Measurements from ENCODE around the gene CTAG1B.
"Not testable (repeated sequence)": the region's sequence is repeated elsewhere in the genome, so short reads cannot be mapped to it uniquely, and the experiment has no call there.

Gene CTAG1B

GRCh38 chrX:154619182-154619581 is at the start of gene CTAG1B:
CTAG1B (minus strand) TSS chrX:154619282; CDS start chrX:154619218, 64 bp downstream.
- not testable (repeated sequence) for TF ChIP-seq GATA3, GATA2 (IDR thresholded peaks at IDR 0.05; ENCODE audit: low read depth, low read length)

- TF ChIP-seq GATA2 (IDR thresholded peaks at IDR 0.05; ENCODE audit: low read depth, low read length), result no peak
- no peak for TF ChIP-seq GATA3 (IDR thresholded peaks at IDR 0.05; ENCODE audit: low read depth, low read length)
These were observed 42.8 kb upstream of the CTAG1B start for GRCh38 chrX:154661899-154662298.

- TF ChIP-seq GATA3 (IDR thresholded peaks at IDR 0.05; ENCODE audit: low read depth, low read length) (no peak), GATA2 (IDR thresholded peaks at IDR 0.05; ENCODE audit: low read depth, low read length) (no peak)
These were observed 42.1 kb upstream of the CTAG1B start for GRCh38 chrX:154661170-154661569.

GRCh38 chrX:154660541-154660940 is 41.5 kb upstream of the CTAG1B start:
- TF ChIP-seq GATA3 (IDR thresholded peaks at IDR 0.05; ENCODE audit: low read depth, low read length) (no peak), GATA2 (IDR thresholded peaks at IDR 0.05; ENCODE audit: low read depth, low read length) (no peak)

- TF ChIP-seq GATA2 (IDR thresholded peaks at IDR 0.05; ENCODE audit: low read depth, low read length) (no peak), GATA3 (IDR thresholded peaks at IDR 0.05; ENCODE audit: low read depth, low read length) (no peak)
These were observed 39.9 kb upstream of the CTAG1B start for GRCh38 chrX:154658957-154659356.

GRCh38 chrX:154658187-154658586 is 39.1 kb upstream of the CTAG1B start:
- TF ChIP-seq GATA2 (IDR thresholded peaks at IDR 0.05; ENCODE audit: low read depth, low read length) (no peak), GATA3 (IDR thresholded peaks at IDR 0.05; ENCODE audit: low read depth, low read length) (no peak)

- TF ChIP-seq GATA2 (IDR thresholded peaks at IDR 0.05; ENCODE audit: low read depth, low read length) (no peak), GATA3 (IDR thresholded peaks at IDR 0.05; ENCODE audit: low read depth, low read length) (no peak)
These were observed 38.2 kb upstream of the CTAG1B start for GRCh38 chrX:154657226-154657805.

- no peak for TF ChIP-seq GATA2 (IDR thresholded peaks at IDR 0.05; ENCODE audit: low read depth, low read length)
These were observed 36.7 kb upstream of the CTAG1B start for GRCh38 chrX:154655786-154656185.

GRCh38 chrX:154655346-154655745 is 36.3 kb upstream of the CTAG1B start:
- TF ChIP-seq GATA3 (IDR thresholded peaks at IDR 0.05; ENCODE audit: low read depth, low read length), result no peak
- TF ChIP-seq GATA2 (IDR thresholded peaks at IDR 0.05; ENCODE audit: low read depth, low read length), result no peak

GRCh38 chrX:154654925-154655324 is 35.8 kb upstream of the CTAG1B start:
- TF ChIP-seq GATA3 (IDR thresholded peaks at IDR 0.05; ENCODE audit: low read depth, low read length) (no peak), GATA2 (IDR thresholded peaks at IDR 0.05; ENCODE audit: low read depth, low read length) (no peak)

GRCh38 chrX:154654372-154654771 is 35.3 kb upstream of the CTAG1B start:
- TF ChIP-seq GATA3 (IDR thresholded peaks at IDR 0.05; ENCODE audit: low read depth, low read length) (no peak), GATA2 (IDR thresholded peaks at IDR 0.05; ENCODE audit: low read depth, low read length) (no peak)

- TF ChIP-seq GATA2, GATA3 (IDR thresholded peaks at IDR 0.05; ENCODE audit: low read depth, low read length): not testable (repeated sequence)
These were observed 34.3 kb upstream of the CTAG1B start, which contains the start of gene CTAG2 for GRCh38 chrX:154653413-154653812. CTAG2 (minus strand) TSS chrX:154653579; CDS start chrX:154653515, 64 bp downstream.

- TF ChIP-seq GATA2 (IDR thresholded peaks at IDR 0.05; ENCODE audit: low read depth, low read length), result no peak
- TF ChIP-seq GATA3 (IDR thresholded peaks at IDR 0.05; ENCODE audit: low read depth, low read length), result no peak
These were observed 33.9 kb upstream of the CTAG1B start for GRCh38 chrX:154653048-154653401.

- TF ChIP-seq GATA2 (IDR thresholded peaks at IDR 0.05; ENCODE audit: low read depth, low read length) (no peak), GATA3 (IDR thresholded peaks at IDR 0.05; ENCODE audit: low read depth, low read length) (no peak)
These were observed 33.4 kb upstream of the CTAG1B start for GRCh38 chrX:154652311-154653047.

- TF ChIP-seq GATA2 (IDR thresholded peaks at IDR 0.05; ENCODE audit: low read depth, low read length) (no peak), GATA3 (IDR thresholded peaks at IDR 0.05; ENCODE audit: low read depth, low read length) (no peak)
These were observed 31.1 kb upstream of the CTAG1B start for GRCh38 chrX:154650221-154650510.

Data from SH-SY5Y (cell line).